Adrenal gland (tissue), 5 donors: ENCODE data around the gene CNGA4.

ENCODE experiments used
- POLR2A ChIP-seq, 2 donors: fragments of 450-650 bp; IDR thresholded peaks; one replicate each; pipeline ENCODE4 v1.6.1; 2017; ENCODE audit warnings: antibody characterized with exemption in 2 of 2, mild to moderate bottlenecking in 2 of 2, moderate library complexity in 1 of 2
- TF ChIP-seq, protein P1 (sequence below), 6 experiments: fragments of 450-650 bp in 4 of 6; fragments of 200-600 bp in 2 of 6; sonication (generic) in 1 of 6; IDR thresholded peaks; 1 replicate in 5 of 6; 2 replicates in 1 of 6; pipeline versions ENCODE4 v1.5.1 to v1.8.0; 2016 to 2021; ENCODE audit warnings: antibody characterized with exemption in 6 of 6, mild to moderate bottlenecking in 2 of 6, moderate library complexity in 1 of 6
- donor health status: DM: no; HTN: no; CAD: no.

DNA sequence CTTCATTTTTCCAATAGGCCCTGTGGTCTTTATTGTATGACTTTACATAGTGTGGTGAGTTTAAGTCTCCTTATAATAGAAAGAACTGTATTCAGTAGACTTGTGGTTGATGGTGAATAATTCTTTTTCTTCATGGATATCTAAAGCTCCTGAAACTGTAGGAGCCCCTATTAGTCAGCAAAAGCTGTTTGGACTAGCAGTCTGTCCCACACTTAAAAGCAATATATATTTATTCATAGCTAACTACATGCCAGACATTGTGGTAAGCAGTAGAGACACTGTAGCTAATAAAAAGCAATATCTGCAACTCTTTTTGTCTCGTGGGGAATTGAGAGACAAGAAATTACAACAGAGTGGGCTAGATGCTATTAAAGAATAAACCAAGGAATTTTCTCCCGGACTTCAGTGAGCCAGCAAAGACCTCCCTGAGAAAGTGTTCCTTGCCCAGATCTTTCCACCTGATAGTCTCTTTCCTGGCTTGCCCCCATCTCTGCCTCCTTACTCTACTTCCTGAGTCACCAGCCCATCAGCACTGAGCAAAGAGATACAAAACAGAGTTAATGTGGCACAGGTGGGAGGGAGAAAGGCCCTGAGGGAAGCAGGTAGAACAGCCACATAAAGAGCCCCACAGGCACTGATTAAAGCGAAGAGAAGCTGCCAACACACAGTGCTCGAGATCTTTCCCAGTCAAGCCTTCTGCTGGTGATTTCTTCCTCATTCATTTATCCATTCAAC is 41.3 kb upstream of the CNGA4 start:
- TF ChIP-seq, protein P1, sequence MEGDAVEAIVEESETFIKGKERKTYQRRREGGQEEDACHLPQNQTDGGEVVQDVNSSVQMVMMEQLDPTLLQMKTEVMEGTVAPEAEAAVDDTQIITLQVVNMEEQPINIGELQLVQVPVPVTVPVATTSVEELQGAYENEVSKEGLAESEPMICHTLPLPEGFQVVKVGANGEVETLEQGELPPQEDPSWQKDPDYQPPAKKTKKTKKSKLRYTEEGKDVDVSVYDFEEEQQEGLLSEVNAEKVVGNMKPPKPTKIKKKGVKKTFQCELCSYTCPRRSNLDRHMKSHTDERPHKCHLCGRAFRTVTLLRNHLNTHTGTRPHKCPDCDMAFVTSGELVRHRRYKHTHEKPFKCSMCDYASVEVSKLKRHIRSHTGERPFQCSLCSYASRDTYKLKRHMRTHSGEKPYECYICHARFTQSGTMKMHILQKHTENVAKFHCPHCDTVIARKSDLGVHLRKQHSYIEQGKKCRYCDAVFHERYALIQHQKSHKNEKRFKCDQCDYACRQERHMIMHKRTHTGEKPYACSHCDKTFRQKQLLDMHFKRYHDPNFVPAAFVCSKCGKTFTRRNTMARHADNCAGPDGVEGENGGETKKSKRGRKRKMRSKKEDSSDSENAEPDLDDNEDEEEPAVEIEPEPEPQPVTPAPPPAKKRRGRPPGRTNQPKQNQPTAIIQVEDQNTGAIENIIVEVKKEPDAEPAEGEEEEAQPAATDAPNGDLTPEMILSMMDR (IDR thresholded peaks at IDR 0.05): no peak
- no peak for TF ChIP-seq POLR2A (IDR thresholded peaks at IDR 0.05)
